ENCODE results near the gene CLDN6.
A peak's percentile ranks its signal among the peaks of the same experiment; 100 is the strongest.

The CLDN6 gene

GRCh38 chr16:2987286-2987685, 30.7 kb downstream of the CLDN6 start:
- no peak for DNase-seq (ENCODE audit: low read depth)

- DNase-seq (ENCODE audit: low read depth) = no peak
Observed at GRCh38 chr16:2986623-2987188, 31.3 kb downstream of the CLDN6 start.

GRCh38 chr16:2985893-2986355, 32.1 kb downstream of the CLDN6 start:
- DNase-seq (ENCODE audit: low read depth) = no peak

- DNase-seq (ENCODE audit: low read depth) = no peak
Observed at GRCh38 chr16:2985462-2985861, 32.5 kb downstream of the CLDN6 start.

- DNase-seq (ENCODE audit: low read depth) = peak; percentile 71
Observed at GRCh38 chr16:2983706-2984136, 34.3 kb downstream of the CLDN6 start.

GRCh38 chr16:2982402-2982801, 35.6 kb downstream of the CLDN6 start:
- DNase-seq (ENCODE audit: low read depth) = no peak

- no peak for DNase-seq (ENCODE audit: low read depth)
Observed at GRCh38 chr16:2981899-2982250, 36.1 kb downstream of the CLDN6 start.

GRCh38 chr16:2981177-2981898, 36.6 kb downstream of the CLDN6 start:
- peak; percentile 36 for DNase-seq (ENCODE audit: low read depth)

GRCh38 chr16:2980227-2981176, 37.5 kb downstream of the CLDN6 start, which contains the start of gene PKMYT1:
Gene PKMYT1, minus strand, starts transcription at chr16:2980446. Its CDS starts 789 bp downstream, at chr16:2979657.
- DNase-seq (ENCODE audit: low read depth) = peak; percentile 73

GRCh38 chr16:2979669-2980226, 38.2 kb downstream of the CLDN6 start:
- no peak for DNase-seq (ENCODE audit: low read depth)

- DNase-seq (ENCODE audit: low read depth) = no peak
Observed at GRCh38 chr16:2977440-2977839, 40.5 kb downstream of the CLDN6 start.

GRCh38 chr16:2976673-2977072, 41.3 kb downstream of the CLDN6 start:
- no peak for DNase-seq (ENCODE audit: low read depth)

- no peak for DNase-seq (ENCODE audit: low read depth)
Observed at GRCh38 chr16:2976201-2976600, 41.8 kb downstream of the CLDN6 start.

GRCh38 chr16:2975161-2975795, 42.7 kb downstream of the CLDN6 start:
- DNase-seq (ENCODE audit: low read depth) = no peak

- no peak for DNase-seq (ENCODE audit: low read depth)
Observed at GRCh38 chr16:2974319-2975056, 43.5 kb downstream of the CLDN6 start.

GRCh38 chr16:2973605-2974318, 44.2 kb downstream of the CLDN6 start:
- DNase-seq (ENCODE audit: low read depth) = no peak

- DNase-seq (ENCODE audit: low read depth) = no peak
Observed at GRCh38 chr16:2973093-2973492, 44.9 kb downstream of the CLDN6 start.

- no peak for DNase-seq (ENCODE audit: low read depth)
Observed at GRCh38 chr16:2971985-2972784, 45.8 kb downstream of the CLDN6 start.

- DNase-seq (ENCODE audit: low read depth) = no peak
Observed at GRCh38 chr16:2971134-2971984, 46.6 kb downstream of the CLDN6 start.

Measured in iris pigment epithelial cell (primary cell).